GM18951 (cell line): ENCODE results near the gene GPD2.

Source experiments
- POLR2A ChIP-seq: IDR thresholded peaks from 4 replicates; pipeline ENCODE4 v1.6.1; 2011; ENCODE audit warnings: mild to moderate bottlenecking; ENCODE audit not compliant: insufficient read length, insufficient read depth; ENCODE audit errors: extremely low read depth
- in situ Hi-C: fragments of 300-500 bp; cut with MboI; formaldehyde crosslinking; loops from one replicate; pipeline ENCODE4 v1.12.0; 2022; ENCODE audit warnings: low sequenced_read_pairs, mixed read lengths, inconsistent platforms; ENCODE audit not compliant: unreplicated experiment

Gene GPD2

GRCh38 chr2:156619021-156619539 is 182.9 kb downstream of the GPD2 start:
- in situ Hi-C loops, result no loop called here
- TF ChIP-seq POLR2A, result no peak

DNA sequence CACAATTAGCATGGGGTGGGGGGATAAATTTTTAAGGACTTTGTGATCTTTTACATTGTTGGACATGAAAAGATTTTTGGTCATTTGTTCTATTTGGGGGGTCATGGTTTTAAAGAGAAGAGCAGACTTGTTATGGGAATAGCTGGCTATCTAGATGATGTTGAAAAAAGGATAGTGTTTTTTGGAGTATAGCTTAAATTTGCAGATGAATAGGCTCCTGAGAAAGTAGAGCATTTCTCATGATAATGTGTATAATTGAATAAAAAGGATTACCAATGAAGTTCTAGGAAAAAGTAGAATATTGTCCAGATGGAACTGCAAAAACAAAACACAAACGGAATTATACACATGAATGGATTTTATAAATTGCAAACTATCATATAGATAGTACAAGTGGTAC is 186.3 kb downstream of the GPD2 start:
- in situ Hi-C loops, result no loop called here
- no peak for TF ChIP-seq POLR2A

- in situ Hi-C loops, result no loop called here
- no peak for TF ChIP-seq POLR2A
Measured at GRCh38 chr2:156625360-156626170, 189.4 kb downstream of the GPD2 start.

GRCh38 chr2:156626931-156627330 is 190.8 kb downstream of the GPD2 start:
- in situ Hi-C loops, result no loop called here
- TF ChIP-seq POLR2A, result no peak

GRCh38 chr2:156630579-156631337 is 194.6 kb downstream of the GPD2 start:
- TF ChIP-seq POLR2A, result no peak
- in situ Hi-C loops, result no loop called here

DNA sequence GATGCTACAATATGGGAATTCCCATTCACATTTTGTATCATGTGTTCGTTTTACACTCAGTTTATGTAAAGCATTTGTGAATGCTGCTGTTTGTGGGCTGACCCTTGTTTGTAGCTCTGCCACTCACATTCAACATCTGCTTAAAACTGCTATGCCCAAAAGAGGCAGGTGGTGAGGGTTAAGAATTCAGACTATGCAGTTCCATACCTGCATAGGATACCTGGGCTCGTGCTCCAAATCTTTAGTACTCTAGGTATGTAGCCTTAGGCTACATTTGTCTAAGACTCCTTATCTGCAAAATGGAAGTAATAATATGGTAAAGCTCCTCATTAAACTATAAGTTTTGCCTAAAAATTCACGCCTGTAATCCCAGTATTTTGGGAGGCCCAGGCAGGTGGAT is 199.5 kb downstream of the GPD2 start:
- in situ Hi-C loops, result no loop called here
- no peak for TF ChIP-seq POLR2A
